Germinal center (tissue), 1 donor: ENCODE data around the gene AMER3.

ENCODE experiments used
- DNase-seq: peaks from one replicate; pipeline ENCODE4 v3.0.0; 2012; ENCODE audit warnings: mixed read lengths, low spot score

The AMER3 gene

DNA sequence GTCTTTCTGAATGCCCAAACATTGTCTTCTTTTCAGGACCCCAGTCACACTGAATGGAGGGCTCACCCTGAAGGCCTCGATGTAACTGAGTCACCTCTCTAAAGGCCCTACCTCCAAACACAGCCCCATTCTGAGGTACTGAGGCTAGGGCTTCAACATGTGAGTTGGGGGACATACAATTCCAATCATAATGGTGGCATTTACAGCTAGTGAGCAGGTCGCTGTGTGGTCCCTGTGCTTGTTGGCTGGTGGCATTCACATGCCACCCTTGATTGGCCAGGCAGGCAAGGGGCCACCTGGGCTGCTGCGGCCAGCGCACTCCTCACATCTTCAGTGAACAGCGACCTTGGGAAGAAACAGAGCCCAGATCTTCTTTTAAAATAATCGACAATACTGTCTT, 30.7 kb downstream of the AMER3 start:
- no peak for DNase-seq

DNA sequence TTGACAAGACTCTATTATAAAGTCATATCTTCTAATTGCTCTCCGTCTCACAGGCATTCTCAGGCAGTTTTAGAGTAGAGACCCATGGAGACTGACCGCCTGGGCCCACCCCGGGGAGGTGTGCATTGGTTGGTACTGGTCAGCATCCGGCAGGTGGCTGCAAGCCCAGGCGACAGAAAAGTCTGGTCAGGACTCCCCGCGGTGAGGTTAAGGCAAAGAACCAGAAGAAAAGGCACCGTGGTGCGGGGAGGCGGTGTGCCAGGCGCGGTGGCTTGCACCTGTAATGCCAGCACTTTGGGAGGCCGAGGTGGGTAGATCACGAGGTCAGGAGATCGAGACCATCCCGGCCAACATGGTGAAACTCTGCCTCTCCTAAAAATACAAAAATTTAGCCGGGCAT, 32.5 kb downstream of the AMER3 start:
- DNase-seq = no peak

DNA sequence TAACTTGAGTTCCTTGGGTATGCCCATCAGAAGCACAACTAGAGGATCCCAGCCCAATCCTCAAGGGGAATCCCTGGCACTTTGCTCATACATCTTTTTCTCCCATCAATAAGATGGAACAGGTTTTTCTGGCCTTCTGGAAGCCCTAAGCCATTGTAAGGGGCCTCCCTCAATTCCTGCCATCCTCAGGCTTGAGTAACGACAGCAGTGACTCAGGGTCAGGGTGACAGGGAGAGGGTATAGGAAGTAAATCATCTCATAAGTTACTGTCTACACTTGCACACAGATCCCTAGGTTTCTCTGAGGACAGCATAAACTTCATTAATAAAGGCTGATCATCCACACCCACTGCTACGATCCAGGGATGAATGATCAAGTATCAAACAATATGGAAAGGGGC, 35.0 kb downstream of the AMER3 start:
- no peak for DNase-seq

DNA sequence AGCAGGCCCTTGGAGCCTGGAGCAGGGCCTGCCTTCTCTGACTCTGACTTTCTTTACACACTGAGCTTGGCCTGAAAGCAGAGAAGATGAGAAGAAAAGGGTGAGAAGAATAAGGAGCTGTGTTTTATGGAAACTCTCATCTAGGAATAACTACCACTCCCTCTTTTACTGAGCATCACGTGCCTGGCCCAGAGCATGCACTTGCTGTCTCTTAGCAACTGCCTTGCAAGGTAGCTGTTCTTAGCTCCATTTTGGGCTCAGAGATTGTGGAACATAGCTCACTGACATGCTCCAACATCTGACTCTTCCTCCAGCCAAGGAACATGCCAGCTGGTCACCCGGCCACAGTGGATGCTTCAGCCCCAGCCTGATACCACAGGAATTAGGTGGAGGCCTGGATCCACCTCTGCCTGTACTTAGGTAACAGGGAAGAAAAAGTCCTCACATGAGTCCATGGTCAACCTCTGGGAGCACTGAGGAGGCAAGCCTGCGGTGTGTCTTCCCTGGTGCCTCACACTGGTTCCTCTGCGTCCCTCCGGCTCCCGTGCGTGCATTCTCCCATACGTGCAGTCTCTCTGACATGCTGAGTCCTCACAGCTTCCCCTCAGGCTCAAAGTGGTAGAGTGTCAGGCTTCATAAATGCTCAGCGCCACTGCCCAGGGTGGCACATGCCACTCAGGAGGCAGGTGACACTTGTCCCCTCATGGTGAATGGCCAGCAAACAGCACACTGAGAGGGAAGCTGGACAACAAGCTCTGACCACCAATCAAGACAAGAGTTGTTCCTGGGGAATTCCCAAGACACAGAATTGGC, 35.7 kb downstream of the AMER3 start:
- no peak for DNase-seq

DNA sequence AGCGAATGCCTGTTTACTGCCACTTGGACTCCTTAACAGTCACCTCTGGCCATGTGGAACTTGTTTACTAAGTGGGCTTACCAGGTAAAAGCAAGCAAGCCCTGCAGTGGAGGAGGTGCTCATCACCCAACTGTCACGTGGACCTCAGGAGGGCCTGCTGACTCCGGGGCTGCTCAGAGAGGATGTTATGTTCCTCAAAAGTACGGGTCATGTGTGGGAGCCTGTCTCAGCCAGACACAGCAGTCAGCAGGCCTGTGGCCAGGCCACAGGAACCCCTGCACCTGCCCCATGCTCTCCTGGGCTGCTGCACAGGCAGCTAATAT, 36.2 kb downstream of the AMER3 start:
- no peak for DNase-seq

DNA sequence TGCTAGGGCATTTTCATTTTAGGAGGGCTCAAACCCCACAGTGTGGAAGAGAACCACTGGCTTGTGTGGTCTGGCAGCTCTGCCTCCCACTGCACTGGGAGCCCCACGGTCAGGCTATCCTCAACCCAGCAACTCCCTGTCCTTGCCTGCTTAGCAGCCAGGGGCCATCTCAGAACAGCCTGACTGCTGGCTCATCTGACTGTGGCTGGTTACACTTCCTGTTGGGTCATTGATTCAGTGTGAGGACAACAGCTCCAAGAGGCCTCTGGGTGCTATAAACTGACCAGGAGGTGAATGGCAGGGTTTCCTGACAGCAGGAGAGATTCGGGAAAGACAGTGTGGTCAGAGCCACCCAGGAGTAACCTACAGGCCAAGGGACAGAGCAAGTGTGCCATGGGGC, 40.1 kb downstream of the AMER3 start:
- no peak for DNase-seq

DNA sequence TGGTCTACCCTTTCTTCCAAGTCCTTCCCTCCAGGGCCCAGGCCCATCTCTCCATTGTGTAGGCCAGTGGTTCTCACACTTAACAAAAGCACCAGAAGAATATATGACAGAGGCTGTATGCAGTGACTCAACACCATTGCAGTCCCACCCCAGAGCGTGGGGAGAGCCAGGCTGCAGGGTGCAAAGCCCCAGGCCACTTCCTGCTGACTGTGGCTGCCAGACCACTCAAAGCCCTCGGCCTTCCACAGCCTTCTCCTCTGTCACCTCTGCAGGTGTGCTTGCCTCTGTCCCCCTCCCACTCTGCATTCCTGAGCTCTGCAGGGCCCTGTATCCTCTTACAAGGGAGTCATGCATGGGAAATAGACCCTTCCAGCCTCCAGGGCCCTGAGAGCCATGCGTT, 41.0 kb downstream of the AMER3 start:
- no peak for DNase-seq

DNA sequence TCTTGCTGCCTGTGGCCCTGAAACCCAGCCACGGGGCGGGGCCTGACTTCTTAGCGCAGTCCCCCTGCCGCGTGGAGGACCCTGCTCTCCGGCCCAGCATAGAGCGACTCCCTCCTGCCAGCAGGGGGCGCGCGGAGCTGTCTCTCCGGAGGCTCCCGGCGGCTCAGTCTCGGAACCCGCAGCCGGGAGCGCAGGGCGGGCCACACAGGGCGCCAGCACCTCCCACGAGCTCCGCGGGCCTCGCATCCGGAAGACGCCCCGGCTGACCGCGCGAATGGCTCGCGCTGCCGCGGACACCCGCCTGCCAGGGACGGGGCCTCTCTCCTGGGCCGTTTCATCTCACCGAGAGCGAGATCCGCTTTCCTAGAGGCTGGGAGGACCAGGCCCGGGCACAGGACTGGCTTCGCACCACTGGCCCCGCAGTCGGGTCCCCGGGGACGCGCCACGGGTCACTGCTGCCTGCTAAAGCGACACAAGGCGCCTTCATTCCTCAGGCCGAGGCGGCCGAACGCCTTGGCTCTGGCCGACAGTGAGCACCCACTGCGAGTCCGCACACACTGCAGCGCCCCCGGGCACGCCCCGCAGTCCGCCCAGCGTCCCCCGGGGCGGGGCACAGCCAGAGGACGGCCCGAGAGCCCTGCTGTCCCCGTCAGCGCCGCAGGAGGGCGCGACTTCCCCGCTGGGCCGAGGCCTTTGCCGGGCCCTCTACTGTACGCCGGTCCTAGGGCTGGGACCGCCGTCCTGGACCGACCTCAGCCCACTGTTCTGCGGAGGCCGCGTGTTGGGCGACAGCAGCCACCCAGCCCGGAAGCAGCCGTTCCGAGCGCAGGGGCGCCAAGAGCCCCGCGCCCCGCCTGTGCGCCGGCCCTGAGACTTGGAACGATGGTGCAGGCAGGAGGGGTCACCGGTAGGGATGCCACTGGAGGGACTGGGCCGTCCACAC, 42.4 kb downstream of the AMER3 start:
- DNase-seq = peak; percentile 85

DNA sequence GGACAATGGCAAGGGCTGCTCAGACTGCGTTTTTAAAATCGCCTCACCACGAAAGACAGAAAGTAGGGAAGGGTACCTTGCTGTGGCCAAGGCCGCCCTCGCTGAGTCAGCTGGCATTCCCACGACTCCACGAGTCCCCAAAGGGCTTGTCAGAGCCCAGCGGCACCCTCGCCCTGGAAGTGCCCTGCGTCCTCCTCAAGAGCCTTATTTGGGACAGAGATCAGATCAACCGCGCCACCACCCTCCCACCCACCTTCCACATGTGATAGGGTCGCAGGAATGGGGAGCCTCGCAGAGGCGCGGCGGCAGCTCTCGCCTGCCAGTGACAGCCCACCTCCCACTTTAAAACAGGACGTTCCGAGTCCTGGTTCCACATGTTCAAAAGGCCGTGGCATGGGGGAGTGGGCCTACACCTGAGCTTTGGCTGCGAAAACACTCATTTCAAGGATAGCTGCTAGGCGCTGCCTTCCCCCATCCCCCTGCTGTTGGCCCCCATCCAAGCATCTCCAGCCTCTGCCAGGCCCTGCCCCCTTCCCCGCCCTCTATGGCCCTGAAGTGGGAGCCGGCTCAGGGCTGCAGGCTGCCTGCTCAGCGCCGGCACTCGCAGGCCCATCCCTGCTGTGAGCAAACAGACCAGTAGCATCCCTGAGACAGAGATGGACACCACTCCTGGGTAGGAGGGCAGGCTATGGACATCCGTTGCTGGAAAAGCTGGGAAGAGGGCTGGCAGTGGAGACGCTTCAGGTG, 43.3 kb downstream of the AMER3 start:
- no peak for DNase-seq

DNA sequence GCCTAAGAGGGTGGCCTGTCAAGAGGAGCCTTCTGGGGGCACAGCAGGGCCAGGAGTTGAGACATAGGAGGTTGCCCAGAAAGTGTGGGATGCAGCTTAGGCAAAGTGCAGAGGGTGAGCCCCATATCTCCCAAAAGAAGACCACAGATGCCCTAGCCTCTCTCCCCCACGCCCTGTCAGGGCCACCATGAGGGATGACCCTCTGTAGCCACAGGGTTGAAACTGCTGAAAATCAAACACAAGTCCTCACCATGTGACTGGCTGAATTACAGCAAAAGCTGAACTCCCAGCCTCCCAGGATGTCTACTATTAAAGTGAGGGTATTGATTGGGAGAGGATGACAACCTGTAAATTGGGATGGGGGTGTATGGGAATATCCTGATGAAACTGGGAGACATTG, 44.0 kb downstream of the AMER3 start:
- DNase-seq = no peak

DNA sequence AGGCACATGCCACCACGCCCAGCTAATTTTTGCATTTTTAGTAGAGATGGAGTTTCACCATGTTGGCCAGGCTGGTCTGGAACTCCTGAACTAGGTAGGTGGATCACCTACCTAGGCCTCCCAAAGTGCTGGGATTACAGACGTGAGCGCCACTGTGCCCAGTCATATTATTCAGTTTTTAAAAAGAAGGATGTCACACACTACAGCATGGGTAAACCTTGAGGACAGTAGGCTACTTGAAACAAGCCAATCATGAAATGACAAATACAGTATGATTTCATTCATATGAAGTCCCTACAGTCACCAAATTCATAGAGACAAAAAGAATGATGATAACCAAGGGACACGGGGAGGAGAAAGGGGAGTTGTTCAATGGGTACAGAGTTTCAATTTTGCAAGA, 50.3 kb downstream of the AMER3 start:
- DNase-seq = no peak

DNA sequence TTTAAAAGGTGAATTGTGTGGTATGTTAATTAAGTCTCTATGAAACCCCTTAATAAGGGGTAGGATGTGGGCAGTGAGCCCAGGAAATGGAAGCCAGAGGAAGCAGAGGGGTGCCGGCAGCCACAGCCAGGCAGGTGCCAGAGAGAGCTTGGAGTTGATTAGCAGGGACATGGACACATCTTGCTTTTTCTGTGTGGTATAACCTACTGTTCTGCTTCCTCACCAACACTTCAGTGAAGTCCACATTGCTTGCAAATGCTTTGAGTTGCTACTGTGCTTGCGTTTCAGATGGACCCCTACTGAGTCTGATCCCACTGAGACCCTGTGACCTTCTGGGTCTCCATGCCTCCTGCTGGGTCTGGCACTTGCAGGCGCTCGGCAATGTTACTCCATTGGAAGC, 51.0 kb downstream of the AMER3 start:
- DNase-seq = no peak

DNA sequence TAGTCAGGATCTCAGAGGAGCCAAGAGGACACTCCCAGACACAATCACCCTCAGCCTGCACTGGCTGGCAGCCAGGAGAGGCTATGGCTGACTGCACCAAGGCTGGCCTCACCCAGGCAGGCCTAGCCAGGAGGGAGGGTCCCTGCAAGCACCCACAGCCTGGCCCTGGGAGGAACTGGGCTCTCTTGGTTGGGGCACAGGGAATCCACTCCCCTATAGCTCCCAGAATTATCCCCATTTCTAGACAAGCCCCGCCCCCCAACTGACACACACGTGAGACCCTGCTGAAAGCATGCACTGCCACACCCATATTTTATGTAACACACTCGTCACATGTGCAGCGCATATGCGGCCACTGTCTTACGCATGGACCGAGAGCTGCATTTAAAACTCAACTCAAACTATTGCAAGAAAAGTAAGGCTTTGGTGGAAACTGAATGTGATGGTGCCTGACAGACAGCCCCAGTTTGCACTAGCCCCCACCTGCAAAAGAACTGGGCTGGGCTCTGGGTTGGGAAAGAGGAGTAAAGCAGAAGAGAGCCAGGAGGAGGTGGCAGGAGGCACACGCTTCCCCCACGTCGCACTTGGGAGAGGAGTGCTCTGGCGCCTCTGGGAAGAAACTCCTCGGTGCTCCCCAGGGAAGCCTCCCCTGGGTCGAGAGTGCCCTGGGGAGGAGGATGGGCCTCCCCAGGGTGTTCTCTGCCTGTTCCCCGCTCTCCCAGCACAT, 52.5 kb downstream of the AMER3 start:
- no peak for DNase-seq

DNA sequence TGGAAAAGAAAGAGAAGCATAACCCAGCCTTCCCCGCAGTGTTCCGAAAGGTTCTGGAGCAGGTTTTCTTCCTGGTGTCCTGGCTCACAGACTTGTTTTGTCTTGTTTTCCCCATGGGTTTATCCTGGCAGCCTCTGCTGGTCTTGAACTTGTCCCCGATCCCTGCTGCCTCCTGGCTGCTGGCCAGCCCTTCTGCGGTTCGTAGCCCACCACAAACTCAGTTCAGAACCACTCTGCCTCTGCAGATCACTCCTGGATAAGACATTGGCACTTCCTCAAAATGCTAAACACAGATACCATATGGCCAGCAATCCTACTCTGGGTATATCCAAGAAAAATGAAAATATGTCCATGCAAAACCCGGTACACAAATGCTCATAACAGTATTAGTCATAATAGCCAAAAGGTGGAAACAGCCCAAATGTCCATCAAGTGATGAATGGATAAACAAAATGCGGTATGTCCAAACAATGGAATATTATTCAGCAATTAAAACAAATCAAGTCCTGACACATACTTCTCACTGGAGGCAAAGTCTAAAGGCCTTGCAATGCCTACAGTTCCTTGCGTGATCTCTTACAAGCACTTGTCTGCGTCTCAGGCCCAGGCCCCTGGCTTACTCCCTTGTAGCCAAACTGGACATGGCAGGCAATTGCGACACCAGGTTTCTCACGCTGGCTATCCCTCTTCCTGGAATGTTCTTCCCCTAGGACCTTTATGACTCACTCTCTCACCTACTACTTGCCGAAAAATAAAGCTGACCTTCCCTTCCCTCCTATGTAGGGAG, 53.3 kb downstream of the AMER3 start:
- DNase-seq = no peak

DNA sequence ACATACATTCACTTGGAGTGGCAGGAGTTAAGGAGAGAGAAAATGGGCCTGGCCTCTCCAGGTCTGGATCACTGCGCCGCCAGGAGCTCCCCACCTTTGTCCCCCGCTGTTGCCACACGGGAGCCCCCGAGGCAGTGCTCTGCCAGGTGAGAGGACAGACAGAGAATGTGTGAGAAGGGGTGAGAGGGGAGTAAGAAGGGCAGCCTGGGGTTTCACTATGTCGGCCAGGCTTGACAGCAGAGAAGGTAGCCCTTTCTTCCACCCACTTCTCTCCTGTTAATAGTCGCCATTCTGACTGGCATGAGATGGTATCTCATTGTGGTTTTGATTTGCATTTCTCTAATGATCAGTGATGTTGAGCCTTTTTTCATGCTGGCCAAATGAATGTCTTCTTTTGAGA, 55.1 kb downstream of the AMER3 start:
- DNase-seq = no peak

DNA sequence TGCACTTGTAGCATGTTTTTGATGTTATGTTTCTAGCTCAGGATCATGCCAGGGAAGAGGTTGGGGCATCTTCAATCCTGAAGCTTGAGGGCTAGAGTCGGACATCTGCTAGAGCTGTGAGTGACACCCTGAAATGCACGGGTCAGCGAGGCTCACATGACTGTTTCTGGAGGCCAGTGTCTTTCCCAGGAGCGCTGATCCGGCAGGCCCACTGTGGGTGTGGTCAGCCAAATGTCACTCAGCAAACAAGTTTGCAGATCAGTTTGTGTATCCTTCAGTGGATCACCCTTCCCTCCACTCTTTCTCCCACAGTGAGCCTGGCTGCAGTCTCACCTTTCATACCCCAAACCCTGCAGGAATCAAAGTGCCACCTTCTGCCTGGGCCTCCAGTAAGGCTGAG, 58.4 kb downstream of the AMER3 start:
- no peak for DNase-seq

DNA sequence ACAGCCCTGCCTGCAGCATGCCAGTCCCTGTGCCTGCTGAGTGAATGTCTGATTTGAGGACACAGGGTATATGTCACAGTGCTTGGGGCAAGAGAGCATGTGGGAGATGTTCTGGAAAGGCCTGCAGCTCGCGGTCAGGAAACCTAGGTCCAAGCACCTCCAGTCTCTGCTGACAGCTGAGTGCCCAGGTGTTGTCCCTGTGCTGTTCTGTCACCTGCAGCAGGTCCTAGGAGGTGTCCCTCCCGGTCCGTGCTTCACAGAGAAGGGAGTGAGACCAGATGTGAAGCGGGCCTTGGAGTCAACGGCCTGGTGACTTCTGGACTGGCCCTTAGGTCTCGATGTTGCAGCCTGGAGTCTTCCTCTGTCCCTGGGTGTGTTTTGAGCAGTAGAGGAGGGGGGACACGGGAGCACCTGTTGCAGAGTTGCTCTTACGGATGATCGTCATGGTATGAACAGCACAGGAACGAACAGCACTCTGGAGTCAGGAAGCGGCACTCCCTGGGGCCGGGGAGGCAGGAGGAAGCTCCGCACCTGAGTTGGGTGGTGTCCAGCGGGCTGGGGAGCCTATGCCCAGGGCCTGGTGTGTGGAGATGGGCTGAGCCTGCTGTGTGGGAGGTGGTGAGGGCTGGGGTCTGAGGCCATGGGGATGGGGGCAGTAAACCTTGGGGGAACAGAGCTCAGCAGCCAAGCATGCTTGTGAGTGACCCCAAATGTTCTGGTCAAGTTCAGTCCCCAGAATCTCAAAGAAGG, 59.8 kb downstream of the AMER3 start:
- no peak for DNase-seq
